Bronchial epithelial cell (primary cell): ENCODE measurements around the gene PSD4. TPM values are rescaled to one million over a fixed set of nuclear protein-coding genes. Genes with fewer than 3 reads are reported as not detected.

Source experiments
- DNase-seq: peaks from one replicate; pipeline ENCODE4 v3.0.0-alpha.2; 2010; ENCODE audit warnings: low read depth
- FAIRE-seq: peaks from 2 replicates; lab custom pipeline; 2011; peaks lifted over from hg19 to GRCh38; lab: Jason Lieb, UNC
- H3K27me3 ChIP-seq: 2 replicates; pipeline ENCODE4 v1.5.1; 2011; ENCODE audit warnings: low read length; ENCODE audit not compliant: control insufficient read depth, insufficient read depth
- H3K36me3 ChIP-seq: 2 replicates; pipeline ENCODE4 v1.5.1; 2011; ENCODE audit warnings: low read length; ENCODE audit not compliant: control insufficient read depth, insufficient read depth
- H3K4me3 ChIP-seq: 2 replicates; pipeline ENCODE4 v1.5.1; 2011; ENCODE audit warnings: mild to moderate bottlenecking, low read depth, low read length, control low read depth
- total RNA-seq: library from RNA; depleted of rRNA; stranded (reverse); fragments of >200 nt; gene quantifications from 2 replicates; pipeline ENCODE4 v1.2.1, GENCODE V29; 2014
- TF ChIP-seq, protein P1 (sequence below): IDR thresholded peaks from 2 replicates; pipeline ENCODE4 v1.5.1; 2011; ENCODE audit warnings: mild to moderate bottlenecking, moderate library complexity, low read length, control low read depth, inconsistent platforms; ENCODE audit not compliant: insufficient read depth, severe bottlenecking

The PSD4 gene
- total RNA-seq, 1 donor from 2014 or later = 25.0 TPM

DNA sequence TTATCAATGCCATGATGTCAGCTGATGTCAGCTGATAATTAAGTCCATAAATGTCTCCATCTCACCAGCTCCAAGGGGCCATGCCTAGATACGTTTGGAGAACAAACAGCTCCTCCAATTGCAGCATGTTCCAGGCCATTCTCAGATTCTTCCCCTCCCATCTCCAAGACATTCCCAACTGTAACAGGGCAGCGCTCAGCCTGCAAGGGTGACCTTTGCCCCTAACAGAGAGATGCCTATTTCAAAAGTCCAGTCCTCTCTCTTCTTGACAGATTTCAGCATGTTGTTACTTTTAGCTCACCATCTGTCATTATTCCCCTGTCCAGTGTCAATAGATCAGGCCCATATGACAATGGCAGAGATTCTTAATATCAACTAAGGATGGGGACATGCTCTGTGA, 9.9 kb downstream of the PSD4 start:
- Histone ChIP-seq H3K36me3 (peaks cover 7% of the 10 kb centered on the region), H3K27me3 (no peaks in the 10 kb centered on the region), H3K4me3 (no peak overlapping the region)
- no peak for FAIRE-seq
- TF ChIP-seq, protein P1, sequence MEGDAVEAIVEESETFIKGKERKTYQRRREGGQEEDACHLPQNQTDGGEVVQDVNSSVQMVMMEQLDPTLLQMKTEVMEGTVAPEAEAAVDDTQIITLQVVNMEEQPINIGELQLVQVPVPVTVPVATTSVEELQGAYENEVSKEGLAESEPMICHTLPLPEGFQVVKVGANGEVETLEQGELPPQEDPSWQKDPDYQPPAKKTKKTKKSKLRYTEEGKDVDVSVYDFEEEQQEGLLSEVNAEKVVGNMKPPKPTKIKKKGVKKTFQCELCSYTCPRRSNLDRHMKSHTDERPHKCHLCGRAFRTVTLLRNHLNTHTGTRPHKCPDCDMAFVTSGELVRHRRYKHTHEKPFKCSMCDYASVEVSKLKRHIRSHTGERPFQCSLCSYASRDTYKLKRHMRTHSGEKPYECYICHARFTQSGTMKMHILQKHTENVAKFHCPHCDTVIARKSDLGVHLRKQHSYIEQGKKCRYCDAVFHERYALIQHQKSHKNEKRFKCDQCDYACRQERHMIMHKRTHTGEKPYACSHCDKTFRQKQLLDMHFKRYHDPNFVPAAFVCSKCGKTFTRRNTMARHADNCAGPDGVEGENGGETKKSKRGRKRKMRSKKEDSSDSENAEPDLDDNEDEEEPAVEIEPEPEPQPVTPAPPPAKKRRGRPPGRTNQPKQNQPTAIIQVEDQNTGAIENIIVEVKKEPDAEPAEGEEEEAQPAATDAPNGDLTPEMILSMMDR = no peak
- DNase-seq = no peak

DNA sequence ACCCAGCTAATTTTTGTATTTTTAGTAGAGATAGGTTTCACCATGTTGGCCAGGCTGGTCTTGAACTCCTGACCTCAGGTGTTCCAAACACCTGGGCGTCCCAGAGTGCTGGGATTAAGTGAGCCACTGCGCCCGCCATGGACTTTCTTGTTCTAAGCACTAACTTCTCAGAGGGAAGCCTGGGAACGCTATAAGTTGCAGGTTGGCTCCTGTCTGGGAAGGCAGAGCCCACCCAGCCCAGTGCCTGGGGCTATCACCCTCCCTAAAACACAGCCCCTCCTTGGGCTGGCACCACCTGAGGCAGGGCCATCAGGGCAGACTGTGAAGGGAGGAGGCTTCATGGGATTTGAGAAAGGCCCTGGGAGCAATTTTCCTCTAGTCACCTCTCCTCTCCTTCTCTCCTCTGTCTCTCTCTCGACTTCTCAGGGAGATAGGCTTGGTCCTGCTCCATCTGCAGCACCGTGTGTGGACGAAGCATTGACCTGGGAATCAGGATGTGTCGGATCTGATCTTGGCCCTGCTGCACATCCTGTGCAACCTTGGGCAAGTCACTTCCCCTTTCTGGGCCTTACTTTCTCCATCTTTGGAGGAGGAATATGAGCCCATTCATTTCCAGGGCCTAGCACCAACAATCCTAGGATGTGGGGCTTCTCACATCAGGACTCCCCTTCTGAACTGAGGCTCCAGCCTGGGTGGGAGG, 10.9 kb downstream of the PSD4 start:
- TF ChIP-seq, protein P1 = no peak
- FAIRE-seq = no peak
- H3K4me3 ChIP-seq = no peak overlapping the region
- peaks cover 7% of the 10 kb centered on the region for H3K36me3 ChIP-seq
- H3K27me3 ChIP-seq = no peaks in the 10 kb centered on the region
- DNase-seq = no peak

DNA sequence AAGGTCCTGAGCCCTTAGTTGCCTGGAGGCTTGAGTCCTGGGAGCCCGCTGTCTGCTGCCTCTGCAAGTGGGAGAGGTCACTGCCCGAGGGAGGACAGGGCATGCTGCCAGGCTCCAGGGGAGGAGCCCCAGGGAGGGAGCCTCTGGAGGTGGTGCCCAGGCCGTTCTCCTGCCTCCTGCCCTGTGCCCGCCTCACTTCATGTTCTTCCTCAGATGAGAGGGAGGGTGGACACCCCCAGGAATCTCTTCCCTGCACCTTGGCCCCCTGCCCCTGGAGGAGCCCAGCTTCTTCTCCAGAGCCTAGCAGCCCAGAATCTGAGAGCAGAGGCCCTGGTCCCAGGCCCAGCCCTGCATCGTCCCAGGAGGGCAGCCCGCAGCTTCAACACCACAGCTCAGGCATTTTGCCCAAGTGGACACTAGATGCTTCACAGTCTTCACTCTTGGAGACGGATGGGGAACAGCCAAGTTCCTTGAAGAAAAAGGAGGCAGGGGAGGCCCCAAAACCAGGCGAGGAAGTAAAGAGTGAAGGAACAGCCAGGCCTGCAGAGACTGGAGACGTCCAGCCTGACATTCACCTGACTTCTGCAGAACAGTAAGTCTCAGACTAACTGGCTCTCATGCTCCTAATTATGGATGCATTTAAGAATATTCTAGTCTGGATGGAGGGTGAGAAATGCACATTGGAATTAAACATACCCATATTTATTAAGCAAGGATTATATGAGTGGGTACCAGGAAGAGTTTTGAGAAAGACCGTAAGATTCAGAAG, 12.1 kb downstream of the PSD4 start:
- TF ChIP-seq, protein P1 = no peak
- H3K36me3 ChIP-seq = peaks cover 7% of the 10 kb centered on the region
- FAIRE-seq (no peak), DNase-seq (no peak)
- no peaks in the 10 kb centered on the region for H3K27me3 ChIP-seq
- no peak overlapping the region for H3K4me3 ChIP-seq

DNA sequence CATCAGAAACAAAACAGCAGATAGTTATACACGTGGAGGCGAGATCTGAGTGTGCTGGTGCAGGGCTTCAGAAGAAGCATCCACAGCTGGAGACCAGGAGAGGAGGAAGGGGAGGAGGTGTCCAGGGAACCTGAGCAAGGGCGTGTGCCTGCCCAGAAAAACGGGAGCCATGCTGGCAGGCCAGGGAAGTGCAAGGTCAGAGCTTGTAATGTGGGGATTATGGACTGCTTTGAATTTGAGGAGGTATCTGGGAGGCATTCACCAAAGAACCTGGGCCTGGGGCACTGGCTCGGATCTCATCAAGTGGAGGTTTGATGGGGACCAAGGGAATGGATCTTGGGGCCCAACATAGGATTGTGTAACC, 12.6 kb downstream of the PSD4 start:
- Histone ChIP-seq H3K36me3 (peaks cover 8% of the 10 kb centered on the region), H3K4me3 (no peak overlapping the region), H3K27me3 (no peaks in the 10 kb centered on the region)
- TF ChIP-seq, protein P1 = no peak
- FAIRE-seq (no peak), DNase-seq (no peak)

DNA sequence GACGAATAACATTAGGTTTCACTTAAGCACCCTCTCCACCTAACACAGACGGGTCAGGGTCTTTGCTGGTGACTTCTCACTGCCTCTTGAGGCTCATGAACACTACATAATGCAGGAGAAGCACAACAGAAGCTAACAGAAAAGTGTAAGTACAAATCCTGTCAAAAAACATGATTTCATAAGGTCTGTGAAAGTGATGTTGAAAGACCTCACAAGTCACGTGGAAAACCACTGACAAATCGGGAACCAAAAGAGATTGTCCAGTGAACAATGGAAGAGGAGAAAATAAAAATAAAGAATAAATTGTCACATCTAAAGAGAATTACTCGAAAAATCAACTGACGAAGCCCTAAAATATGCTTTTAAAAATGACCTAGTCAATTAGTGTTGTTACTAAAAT, 14.0 kb downstream of the PSD4 start:
- Histone ChIP-seq H3K36me3 (peaks cover 6% of the 10 kb centered on the region), H3K4me3 (no peak overlapping the region), H3K27me3 (no peaks in the 10 kb centered on the region)
- DNase-seq = no peak
- TF ChIP-seq, protein P1 = no peak
- no peak for FAIRE-seq
